Progenitor cell of endocrine pancreas (in vitro differentiated cells): ENCODE results near the gene GRIK1. TPM values are rescaled to one million over a fixed set of nuclear protein-coding genes. Genes with fewer than 3 reads are reported as not detected.

Experiments used
- DNase-seq: peaks from one replicate; pipeline ENCODE4 v3.0.0; 2021; ENCODE audit warnings: low spot score; ENCODE audit not compliant: unreplicated experiment
- H3K27ac Mint-ChIP-seq: 2 replicates; pipeline ENCODE4 v1.8.0; 2021; ENCODE audit warnings: mild to moderate bottlenecking, moderate library complexity, mixed read lengths
- H3K27me3 Mint-ChIP-seq: 2 replicates; pipeline ENCODE4 v1.8.0; 2021; ENCODE audit warnings: mixed read lengths
- H3K36me3 Mint-ChIP-seq: 2 replicates; pipeline ENCODE4 v1.8.0; 2022; ENCODE audit warnings: mixed read lengths; ENCODE audit not compliant: insufficient read depth
- H3K4me1 Mint-ChIP-seq: 2 replicates; pipeline ENCODE4 v1.8.0; 2021; ENCODE audit warnings: low read depth, mixed read lengths
- H3K4me3 Mint-ChIP-seq: 2 replicates; pipeline ENCODE4 v1.8.0; 2021; ENCODE audit warnings: low read depth, mild to moderate bottlenecking, moderate library complexity, mixed read lengths
- H3K9me3 Mint-ChIP-seq: 2 replicates; pipeline ENCODE4 v1.8.0; 2021; ENCODE audit warnings: low read depth, mixed read lengths
- CTCF ChIP-seq: fragments of 200-600 bp; sonication (generic); IDR thresholded peaks from one replicate; pipeline ENCODE4 v1.5.0; 2021; ENCODE audit warnings: antibody characterized with exemption, mild to moderate bottlenecking; ENCODE audit not compliant: unreplicated experiment
- total RNA-seq: library from RNA; stranded (reverse); gene quantifications from 2 replicates; pipeline ENCODE4 v1.2.1, GENCODE V29; 2021

Gene GRIK1
- total RNA-seq, 1 donor from 2014 or later = 0.26 TPM

GRCh38 chr21:29928537-29928936 lies 11.3 kb downstream of the GRIK1 start:
- no peak for DNase-seq
- H3K9me3 Mint-ChIP-seq = no peaks in the 10 kb centered on the region
- H3K27ac Mint-ChIP-seq = no peak overlapping the region
- H3K4me1 Mint-ChIP-seq = no peaks in the 10 kb centered on the region
- H3K36me3 Mint-ChIP-seq = no peaks in the 10 kb centered on the region
- no peak for TF ChIP-seq CTCF
- H3K4me3 Mint-ChIP-seq = no peak overlapping the region
- H3K27me3 Mint-ChIP-seq = peaks cover 6% of the 10 kb centered on the region

- H3K4me1 Mint-ChIP-seq = no peaks in the 10 kb centered on the region
- no peak overlapping the region for H3K4me3 Mint-ChIP-seq
- no peak for DNase-seq
- no peak overlapping the region for H3K27ac Mint-ChIP-seq
- H3K36me3 Mint-ChIP-seq = no peaks in the 10 kb centered on the region
- H3K27me3 Mint-ChIP-seq = peaks cover 4% of the 10 kb centered on the region
- H3K9me3 Mint-ChIP-seq = no peaks in the 10 kb centered on the region
- no peak for TF ChIP-seq CTCF
Measured at GRCh38 chr21:29920938-29921337, 18.9 kb downstream of the GRIK1 start.

- H3K27me3 Mint-ChIP-seq = peaks cover 4% of the 10 kb centered on the region
- H3K27ac Mint-ChIP-seq = no peak overlapping the region
- no peak overlapping the region for H3K4me3 Mint-ChIP-seq
- no peak for DNase-seq
- peaks cover 12% of the 10 kb centered on the region for H3K9me3 Mint-ChIP-seq
- no peaks in the 10 kb centered on the region for H3K36me3 Mint-ChIP-seq
- no peak for TF ChIP-seq CTCF
- no peaks in the 10 kb centered on the region for H3K4me1 Mint-ChIP-seq
Measured at GRCh38 chr21:29914326-29914725, 25.5 kb downstream of the GRIK1 start.

GRCh38 chr21:29909571-29909970 lies 30.2 kb downstream of the GRIK1 start:
- no peak for DNase-seq
- peaks cover 12% of the 10 kb centered on the region for H3K9me3 Mint-ChIP-seq
- no peaks in the 10 kb centered on the region for H3K27me3 Mint-ChIP-seq
- H3K4me1 Mint-ChIP-seq = no peaks in the 10 kb centered on the region
- TF ChIP-seq CTCF = no peak
- no peak overlapping the region for H3K4me3 Mint-ChIP-seq
- H3K27ac Mint-ChIP-seq = no peak overlapping the region
- H3K36me3 Mint-ChIP-seq = no peaks in the 10 kb centered on the region

GRCh38 chr21:29904359-29905282 lies 35.2 kb downstream of the GRIK1 start:
- DNase-seq = no peak
- Mint-ChIP-seq H3K27ac (no peak overlapping the region), H3K4me1 (no peaks in the 10 kb centered on the region), H3K36me3 (no peaks in the 10 kb centered on the region), H3K9me3 (peaks cover 12% of the 10 kb centered on the region), H3K4me3 (no peak overlapping the region), H3K27me3 (no peaks in the 10 kb centered on the region)
- TF ChIP-seq CTCF = no peak
